NCI-H774 (cell line): ENCODE measurements around the gene IP6K1.
"Not testable (repeated sequence)": the region's sequence is repeated elsewhere in the genome, so short reads cannot be mapped to it uniquely, and the experiment has no call there.

Experiments
- DNase-seq: peaks from one replicate; lab custom pipeline; 2025; lab: John Stamatoyannopoulos, UW

The IP6K1 gene

DNA sequence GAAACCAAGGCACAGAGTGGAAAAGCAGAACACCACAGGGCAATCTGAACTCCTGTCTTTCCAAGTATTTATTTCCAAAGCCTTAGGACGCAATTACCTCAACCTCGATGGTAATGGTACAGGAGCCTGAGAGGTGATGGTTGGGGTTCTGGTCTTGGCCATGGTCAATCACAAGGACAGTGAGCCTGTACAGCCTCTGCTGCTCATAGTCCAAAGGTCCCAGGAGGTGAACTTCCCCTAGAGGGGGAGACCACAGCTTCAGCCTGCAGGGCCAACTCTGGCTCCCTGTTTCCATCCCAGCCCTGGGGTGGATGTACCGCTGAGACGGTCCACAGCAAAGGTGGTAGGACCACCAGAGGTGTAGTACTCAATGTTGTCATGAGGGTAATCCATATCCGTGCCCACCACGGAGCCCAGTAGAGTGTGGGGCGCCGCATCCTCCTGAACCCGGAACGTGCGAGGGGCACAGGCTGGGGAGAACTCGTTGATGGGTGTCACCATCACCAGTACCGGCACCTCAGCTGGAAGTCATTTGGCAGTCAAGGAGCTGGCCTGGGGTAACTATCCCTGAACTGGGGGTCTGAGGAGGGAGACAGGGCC, 7.2 kb upstream of the IP6K1 start:
- DNase-seq = no peak

DNA sequence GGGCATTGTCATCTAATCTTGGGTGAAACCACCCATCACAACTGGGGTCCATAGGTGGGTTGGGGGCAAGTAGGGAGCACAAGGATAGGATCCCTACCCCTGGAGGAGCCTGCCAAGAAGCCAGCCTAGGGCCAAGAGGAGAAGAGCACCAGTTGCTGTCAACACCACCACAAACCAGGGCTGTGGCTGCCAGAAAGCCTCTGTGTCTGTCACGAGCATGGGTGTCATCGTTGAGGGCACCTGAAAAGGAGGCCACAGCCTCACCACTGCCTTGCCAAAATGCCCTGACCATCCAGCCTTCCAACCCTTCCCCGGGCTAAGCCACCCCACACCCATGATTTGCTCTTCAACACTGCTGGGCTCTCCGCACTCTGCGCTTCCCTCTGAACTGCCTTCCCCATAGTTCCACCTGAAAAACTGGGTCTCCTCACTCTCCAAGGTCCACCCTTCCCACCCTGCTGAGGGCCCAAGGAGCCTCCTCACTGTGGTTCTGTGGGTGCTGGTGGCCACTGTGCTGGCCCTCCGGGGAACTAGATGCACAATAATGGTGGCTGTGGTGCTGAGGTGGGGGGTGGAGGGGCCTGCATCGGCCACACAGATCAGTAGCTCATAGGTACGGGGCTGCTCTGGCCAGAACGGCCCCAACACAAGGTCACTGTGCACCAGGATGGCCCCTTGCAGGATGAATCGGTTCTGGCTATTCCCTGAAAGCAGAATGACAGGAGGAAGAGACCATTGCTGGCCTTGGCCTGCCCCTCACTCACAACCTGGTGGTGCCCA, 6.2 kb upstream of the IP6K1 start:
- no peak for DNase-seq

DNA sequence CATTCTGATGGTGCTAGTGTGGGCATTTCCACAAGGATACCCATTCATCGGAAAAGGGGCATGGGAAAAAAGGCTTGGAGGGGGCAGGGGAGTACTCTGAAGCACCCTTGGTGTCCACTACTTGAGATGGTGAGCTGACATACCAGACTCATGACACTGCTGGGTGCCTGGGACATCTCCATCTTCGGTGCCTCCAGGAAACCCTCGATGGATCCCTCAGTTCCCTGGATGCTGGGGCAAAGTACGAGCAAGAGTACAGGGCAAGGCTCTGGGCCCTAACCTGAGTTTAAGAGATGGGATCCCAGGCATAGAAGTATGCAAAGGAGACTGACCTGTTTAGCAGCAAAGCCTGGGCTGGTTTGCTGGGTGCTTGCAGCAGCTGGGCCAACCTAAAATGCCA, 5.2 kb upstream of the IP6K1 start:
- DNase-seq = no peak

DNA sequence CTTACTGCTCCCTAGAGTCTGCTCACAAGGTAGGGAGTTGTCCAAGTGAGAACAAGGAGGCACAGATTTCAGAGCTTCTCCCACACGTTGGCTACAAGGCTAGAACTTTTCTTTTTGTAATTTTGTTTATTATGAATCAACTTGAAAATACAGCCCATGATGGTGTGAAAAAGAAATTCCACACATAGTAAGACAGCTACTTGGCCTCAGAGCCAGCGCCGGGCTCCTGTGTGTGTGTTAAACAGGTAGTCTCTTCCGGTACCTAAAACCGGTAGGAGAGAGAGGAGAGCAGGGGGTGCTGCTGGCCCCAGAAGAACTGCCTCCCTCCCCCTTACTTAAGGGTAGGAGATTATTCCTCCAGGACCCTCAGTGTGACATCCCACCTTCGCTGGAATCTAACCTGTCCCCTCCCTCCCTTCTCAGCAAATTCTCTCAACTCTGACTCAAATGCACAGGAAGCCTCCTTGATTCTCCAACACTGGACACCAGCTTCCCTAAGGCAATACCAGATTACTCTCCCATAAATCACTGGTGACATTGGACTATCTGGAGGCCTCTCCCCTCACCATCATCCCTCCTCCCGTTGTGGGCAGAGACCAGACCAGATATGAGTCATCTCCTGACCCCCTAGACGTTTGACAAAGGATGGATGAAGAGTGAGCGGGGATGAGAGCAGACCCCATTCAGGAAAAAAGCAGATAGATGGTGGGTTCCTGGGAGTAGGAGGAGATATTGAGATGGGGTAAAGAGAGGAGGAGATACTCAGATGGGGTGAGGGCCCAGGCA, 4.5 kb upstream of the IP6K1 start:
- no peak for DNase-seq

DNA sequence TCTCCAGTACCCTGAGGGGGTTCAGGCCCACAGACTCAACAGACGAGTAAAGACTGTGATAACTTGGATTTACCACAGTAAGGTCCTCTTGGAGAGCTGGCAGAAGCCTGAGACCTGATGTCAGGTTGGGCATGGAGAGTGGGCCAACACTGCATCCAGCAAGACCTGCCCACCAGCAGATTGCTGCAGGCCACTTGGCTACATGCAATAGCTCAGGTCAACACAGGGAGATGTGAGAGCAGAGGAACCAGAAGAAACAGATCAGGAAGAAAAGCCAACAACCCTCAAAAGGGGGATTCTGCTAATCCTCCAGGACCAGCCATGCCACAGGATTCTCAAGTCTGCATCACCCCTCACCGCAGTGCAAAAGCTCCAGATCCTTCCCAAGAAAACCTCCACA, 1.7 kb upstream of the IP6K1 start:
- no peak for DNase-seq

DNA sequence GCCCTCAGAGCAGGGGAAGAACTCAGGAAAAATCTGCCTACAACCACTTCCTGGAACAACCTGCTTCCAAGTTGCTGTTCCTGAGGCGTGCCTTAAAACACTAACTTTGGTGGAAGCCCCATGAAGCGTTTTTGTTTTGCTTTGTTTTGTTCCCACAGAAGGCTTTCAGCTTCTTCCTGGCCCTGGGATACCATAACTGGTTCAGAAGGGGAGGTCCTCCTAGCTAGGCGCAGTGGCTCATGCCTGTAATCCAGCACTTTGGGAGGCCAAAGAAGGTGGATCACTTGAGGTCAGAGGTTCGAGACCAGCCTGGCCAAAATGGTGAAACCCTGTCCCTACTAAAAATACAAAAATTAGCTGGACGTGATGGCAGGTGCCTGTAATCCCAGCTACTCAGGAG, 1.2 kb upstream of the IP6K1 start:
- no peak for DNase-seq

DNA sequence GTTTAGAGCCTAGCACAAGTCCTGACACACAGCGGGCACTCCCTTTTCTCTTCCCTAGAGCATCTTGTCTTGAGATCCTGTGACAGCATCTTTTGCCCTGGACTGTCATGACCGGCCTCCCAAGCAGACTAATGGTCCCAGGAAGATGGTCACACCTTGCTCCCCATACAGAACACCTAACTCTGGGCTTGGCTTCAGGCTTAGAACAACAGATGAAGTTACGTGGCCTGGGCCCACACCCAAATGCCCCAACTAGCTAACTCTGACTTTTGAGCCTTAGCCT, 781 bp upstream of the IP6K1 start:
- no peak for DNase-seq

DNA sequence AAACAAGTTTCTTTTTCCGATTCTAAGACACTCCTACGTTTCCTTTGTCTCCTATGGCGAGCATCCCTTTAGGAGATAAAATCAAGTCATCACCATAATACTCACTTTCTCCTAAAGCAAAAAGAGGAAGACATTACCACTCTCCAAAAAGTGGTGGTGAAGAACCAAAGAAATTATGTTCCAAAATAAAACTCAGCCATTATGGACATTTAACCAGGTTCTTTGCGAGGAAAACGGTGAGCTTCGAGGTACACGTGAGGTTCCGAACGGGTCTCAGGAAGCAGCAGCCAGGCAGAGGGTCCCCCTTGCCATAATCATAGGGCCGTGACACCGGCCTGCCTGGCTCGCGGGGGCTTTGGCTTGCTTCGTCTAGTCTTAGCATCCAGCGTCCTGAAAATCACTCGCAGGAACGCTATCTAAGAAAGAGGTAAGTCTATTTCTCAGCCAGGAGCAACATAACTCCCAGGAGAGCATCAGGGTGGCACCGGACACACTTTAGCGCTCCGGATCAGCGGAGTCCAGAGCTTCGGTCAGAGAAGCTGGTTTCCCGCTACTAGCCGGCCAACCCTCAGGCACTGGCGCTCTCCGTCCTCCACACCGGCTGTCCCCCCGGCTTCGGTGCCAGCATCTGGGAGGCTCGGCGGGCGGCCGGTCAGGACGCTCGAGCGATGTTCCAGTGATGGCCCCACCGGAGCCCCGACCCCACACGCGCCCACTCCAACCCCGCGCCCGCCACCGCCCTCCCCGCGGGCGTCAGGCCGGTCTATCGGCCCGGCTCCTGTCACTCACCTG, 581 bp downstream of the IP6K1 start:
- DNase-seq = no peak

DNA sequence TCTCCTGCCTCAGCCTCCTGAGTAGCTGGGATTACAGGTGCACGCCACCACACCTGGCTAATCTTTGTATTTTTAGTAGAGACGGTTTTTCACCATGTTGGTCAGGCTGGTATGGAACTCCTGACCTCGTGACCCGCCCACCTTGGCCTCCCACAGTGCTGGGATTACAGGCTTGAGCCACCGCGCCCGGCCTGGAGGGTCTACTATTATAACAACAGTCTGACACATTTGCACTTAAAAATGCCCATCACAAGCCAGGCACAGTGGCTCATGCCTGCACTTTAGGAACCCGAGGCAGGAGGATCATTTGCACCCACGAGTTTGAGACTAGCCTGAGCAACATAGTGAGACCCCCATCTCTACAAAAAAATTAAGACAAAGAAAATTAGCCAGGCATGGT, 4.1 kb downstream of the IP6K1 start:
- DNase-seq = not testable (repeated sequence)

DNA sequence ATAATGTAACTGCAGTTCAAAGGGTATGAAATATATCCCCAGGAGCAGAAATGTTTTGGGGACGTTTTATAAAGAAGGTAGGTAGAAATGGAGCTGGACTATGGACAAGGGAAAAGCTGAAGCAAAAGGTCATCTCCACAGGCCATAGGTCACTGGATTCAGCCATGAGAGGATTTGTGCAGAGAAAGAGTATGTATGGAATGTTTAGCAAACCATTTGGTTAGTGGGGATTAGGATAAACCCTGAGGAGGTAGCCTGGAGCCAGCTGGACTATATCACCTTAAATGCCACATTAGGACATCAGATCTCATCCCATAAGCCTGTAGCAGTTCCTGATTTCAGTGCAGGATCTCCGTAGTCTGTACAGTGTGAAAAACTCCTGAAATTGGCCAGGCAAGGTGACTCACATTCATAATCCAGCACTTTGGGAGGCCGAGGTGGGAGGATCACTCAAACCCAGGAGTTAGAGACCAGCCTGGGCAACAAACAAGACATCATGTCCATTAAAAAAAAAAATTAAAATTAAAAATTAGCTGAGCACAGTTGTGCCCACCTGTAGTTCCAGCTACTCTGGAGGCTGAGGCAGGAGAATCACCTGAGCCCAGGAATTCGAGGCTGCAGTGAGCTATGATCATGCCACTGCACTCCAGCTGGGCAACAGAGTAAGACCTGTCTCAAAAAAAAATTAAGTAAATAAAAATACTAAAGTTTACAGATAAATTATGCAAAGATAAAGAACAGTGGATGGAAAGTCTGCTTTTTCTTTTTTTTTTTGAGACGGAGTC, 4.7 kb downstream of the IP6K1 start:
- DNase-seq = no peak

DNA sequence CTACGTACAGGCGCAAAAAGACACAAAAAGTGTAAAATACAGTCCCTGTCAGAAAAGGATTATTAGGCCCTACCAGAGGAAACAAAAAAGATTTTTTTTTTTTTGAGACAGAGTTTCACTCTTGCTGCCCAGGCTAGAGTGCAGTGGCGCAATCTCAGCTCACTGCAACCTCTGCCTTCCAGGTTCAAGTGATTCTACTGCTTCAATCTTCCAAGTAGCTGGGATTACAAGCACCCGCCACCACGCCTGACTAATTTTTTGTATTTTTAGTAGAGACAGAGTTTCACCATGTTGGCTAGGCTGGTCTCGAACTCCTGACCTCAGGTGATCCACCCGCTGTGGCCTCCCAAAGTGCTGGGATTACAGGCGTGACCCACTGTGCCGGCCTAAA, 5.4 kb downstream of the IP6K1 start:
- not testable (repeated sequence) for DNase-seq

DNA sequence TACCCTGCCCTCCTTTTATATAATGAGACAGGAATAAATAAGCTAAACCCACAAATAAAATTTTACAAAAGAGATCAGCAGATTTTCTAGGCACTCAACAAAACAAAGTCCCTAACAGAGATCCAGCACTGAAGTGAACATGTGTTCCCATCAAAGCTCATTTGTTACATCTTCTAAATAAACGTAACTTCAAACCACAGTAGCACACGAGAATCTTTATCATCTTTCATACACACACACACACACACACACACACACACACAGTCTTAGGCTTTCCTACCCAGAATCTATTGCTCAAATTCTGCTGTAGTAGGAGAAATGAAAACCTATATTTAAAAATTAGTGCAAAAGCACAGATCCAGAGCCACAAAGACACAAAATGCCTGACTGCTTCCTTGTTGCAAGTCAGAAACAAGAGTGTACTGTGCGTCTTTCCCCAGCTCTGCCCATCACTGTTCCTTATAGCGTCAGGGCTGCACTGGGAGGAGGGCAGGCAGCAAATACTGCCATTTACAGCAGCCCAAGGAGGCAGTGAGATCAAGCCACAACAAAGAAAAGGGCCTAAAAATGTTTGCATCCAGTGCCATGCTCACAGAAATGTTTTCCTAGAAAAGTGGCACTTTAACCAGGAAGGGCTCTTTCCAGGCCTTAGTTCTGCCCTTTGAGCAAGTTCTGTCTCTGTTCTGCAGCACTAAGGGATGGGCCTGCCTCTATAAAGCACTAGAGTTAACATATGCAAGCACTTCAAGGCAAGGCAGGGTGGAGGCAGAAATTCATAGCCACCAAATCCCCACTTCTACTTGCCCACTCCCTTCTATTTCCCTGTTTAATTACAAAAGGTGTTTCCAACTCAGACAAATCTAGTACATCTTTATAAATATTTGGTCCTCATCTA, 6.0 kb downstream of the IP6K1 start:
- DNase-seq = no peak

DNA sequence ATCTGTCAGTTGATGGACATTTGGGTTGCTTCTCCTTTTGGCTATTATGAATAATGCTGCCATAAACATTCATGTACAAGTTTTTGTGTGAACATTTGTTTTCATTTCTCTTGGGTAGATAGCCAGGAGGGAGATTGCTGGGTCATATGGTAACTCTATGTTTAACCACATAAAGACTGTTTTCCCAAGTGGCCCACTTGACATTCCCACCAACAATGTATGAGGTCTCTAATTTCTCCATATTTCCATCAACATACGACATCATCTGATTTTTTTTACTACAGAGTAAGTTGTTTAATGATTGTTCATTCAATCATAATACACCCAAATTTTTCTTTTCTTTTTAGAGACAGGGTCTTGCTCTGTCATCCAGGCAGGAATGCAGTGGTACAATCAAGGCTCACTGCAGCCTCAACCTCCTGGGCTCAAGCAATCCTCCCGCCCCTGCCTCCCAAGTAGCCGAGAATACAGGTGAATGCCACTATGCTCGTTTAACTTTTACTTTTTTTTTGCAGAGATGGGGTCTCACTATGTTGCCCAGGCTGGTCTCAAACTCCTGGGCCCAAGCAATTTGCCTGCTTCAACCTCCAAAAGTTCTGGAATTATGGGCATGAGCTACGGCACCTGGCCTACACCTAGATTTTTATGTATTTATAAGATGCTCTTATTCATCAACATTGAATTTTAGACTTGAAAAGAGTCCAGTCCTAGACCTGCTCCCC, 6.8 kb downstream of the IP6K1 start:
- no peak for DNase-seq

DNA sequence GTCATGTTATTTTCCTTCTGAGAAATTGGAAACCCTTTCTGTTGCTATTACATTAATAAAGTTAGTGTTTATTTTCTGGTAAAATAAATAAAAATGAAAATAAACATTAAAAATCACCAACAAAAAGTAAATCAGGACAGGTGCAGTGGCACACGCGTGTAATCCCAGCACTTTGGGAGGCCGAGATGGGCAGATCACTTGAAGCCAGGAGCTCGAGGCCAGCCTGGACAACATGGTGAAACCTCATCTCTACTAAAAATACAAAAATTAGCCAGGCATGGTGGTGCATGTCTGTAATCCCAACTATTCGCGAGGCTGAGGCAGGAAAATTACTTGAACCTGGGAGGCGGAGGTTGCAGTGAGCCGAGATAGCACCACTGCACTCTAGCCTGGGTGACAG, 10.2 kb downstream of the IP6K1 start:
- not testable (repeated sequence) for DNase-seq

DNA sequence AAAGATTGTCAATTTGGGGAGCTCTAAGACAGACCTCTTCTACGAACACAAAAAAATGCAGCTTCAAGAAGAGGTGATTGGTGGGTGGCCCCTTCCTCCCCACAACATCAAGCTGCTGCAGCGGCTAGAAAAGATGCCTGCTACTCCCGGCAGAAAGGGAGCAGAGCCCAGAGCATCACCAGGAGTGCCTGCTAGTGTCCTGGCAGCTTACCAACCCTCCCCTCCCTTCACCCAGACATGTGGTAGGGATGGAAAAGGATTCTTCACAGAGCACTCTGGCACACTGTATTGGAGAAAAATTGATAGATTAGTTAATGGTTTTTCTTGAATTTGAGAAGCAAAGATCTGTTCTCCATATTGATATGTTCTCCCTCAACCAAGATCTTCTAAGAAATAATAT, 10.8 kb downstream of the IP6K1 start:
- DNase-seq = no peak

DNA sequence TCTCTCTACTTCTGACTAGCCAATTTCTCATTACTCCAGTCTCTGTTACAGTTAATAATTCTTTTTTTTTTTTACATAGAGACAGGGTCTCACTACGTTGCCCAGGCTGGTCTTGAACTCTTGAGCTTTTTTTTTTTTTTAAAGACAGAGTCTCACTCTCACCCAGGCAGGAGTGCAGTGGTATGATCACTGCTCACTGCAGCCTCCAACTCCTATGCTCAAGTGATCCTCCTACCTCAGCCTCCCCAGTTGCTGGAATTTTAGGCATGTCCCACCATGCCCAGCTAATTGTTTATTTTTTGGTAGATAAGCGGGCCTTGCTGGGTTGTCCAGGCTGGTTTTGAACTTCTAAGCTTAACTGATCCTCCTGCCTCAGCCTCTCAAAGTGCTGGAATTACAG, 13.6 kb downstream of the IP6K1 start:
- DNase-seq = no peak

DNA sequence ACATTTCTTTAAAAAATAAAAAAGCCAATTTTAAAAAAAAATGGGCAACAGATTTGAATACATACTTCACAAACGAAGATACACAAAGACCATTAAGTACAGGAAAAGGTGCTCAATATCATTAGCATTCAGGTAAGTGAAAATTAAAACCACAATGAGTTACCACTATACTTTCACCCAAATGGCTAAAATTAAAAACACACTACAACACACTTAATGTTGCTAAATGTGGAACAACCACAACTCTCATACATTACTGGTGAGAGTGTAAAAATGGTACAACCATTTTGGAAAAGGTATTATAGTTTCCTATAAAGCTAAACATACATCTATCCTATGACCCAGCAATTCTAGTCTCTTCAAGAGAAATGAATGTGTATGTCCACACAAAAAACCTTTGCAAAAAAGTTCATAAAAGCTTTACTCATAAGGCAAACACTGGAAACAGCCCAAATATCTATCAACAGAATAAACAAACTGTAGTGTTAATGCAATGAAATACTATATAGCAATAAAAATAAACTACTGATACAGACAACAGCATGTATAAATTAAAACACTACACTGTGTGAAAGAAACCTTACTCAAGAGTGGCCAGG, 14.9 kb downstream of the IP6K1 start:
- no peak for DNase-seq

DNA sequence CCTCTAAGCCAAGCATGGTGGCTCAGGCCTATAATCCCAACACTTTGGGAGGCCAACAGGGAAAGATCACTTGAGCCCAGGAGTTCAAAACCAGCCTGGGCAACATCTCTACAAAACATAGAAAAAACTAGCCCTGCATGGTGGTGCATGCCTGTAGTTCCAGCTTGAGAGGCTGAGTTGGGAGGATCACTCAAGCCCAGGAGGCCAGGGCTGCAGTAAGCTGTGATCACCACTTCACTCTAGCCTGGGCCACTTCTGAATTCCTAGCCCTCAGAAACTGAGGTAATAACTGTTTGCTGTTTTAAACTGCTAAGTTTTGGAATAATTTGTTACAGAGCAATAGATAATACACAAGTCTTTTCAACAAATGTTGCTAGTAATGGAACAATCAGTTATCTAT, 16.4 kb downstream of the IP6K1 start:
- DNase-seq = no peak

DNA sequence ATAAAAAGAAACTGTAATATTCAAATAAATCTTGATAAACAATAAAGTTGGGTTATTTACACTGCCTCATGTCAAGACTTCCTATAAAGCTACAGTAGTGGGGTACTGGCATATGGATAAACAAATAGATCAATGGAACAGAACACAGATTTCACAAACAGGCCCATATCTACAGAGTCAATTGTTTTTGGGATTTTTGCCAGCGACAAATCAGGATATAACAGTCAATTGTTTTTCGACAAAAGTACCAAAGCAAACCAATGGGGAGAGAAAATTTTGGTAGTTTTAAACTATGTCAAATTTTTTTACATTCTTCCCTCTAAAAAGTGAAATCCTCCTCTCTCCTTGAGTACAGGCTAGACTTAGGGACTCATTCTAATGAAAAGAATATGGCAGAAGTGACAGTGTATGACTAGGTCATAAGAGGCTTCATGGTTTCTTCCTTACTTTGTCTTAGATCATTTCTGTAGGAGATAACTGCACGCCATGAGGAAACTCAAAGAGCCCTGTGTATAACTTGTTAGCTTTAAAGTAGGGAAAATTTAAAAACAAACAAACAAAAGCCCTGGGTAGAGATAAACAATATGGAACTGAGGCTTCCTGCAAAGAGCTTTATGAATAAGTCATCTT, 16.9 kb downstream of the IP6K1 start:
- DNase-seq = no peak
